Upper lobe of left lung (tissue), 6 donors: ENCODE data around the gene ANKRD17. TPM values are rescaled to one million over a fixed set of nuclear protein-coding genes. Genes with fewer than 3 reads are reported as not detected.

Source experiments
- ATAC-seq, 2 donors: fragments of 200-7000 bp; cut with Tn5 transposase; one replicate each; pipeline ENCODE4 v1.9.1; 2022; ENCODE audit warnings: mild to moderate bottlenecking in 2 of 2, moderate library complexity in 2 of 2; ENCODE audit not compliant: low FRiP score in 2 of 2
- DNase-seq, 2 donors: peaks; one replicate each; pipeline ENCODE4 v3.0.0-alpha.2; 2019 to 2020
- H3K27ac ChIP-seq, 4 donors: fragments of 200-600 bp; sonication (generic); one replicate each; pipeline ENCODE4 v1.5.1; 2016 to 2019
- H3K27me3 ChIP-seq, 4 donors: fragments of 200-600 bp; sonication (generic); one replicate each; pipeline ENCODE4 v1.5.1; 2017 to 2019
- H3K36me3 ChIP-seq, 4 donors: fragments of 200-600 bp; sonication (generic); one replicate each; pipeline ENCODE4 v1.5.1; 2016 to 2019
- H3K4me1 ChIP-seq, 4 donors: fragments of 200-600 bp; sonication (generic); one replicate each; pipeline ENCODE4 v1.5.1; 2018 to 2019
- H3K4me3 ChIP-seq, 4 donors: fragments of 200-600 bp; sonication (generic); one replicate each; pipeline ENCODE4 v1.5.1; 2017 to 2019; ENCODE audit warnings: mild to moderate bottlenecking in 2 of 4, moderate library complexity in 1 of 4
- H3K9me3 ChIP-seq, 4 donors: fragments of 200-600 bp; sonication (generic); one replicate each; pipeline ENCODE4 v1.5.1; 2018 to 2019
- CTCF ChIP-seq, 6 experiments: fragments of 450-650 bp in 4 of 6; fragments of 200-600 bp in 2 of 6; sonication (generic) in 2 of 6; IDR thresholded peaks; one replicate each; pipeline ENCODE4 v1.5.1; 2016 to 2019; ENCODE audit warnings: antibody characterized with exemption in 6 of 6
- EP300 ChIP-seq, 4 donors: sonication (generic); formaldehyde crosslinking; IDR thresholded peaks; one replicate each; pipeline ENCODE4 v1.5.1; 2017; ENCODE audit warnings: antibody characterized with exemption in 4 of 4, control low read depth in 2 of 4
- POLR2A ChIP-seq, 4 donors: fragments of 450-650 bp; IDR thresholded peaks; one replicate each; pipeline ENCODE4 v1.5.1; 2016 to 2017; ENCODE audit warnings: antibody characterized with exemption in 4 of 4, mild to moderate bottlenecking in 2 of 4
- POLR2AphosphoS5 ChIP-seq, 2 donors: sonication (generic); formaldehyde crosslinking; IDR thresholded peaks; one replicate each; pipeline ENCODE4 v1.5.1; 2017; ENCODE audit warnings: antibody characterized with exemption in 2 of 2
- WGBS, 2 donors: methylation state at CpG; one replicate each; pipeline ENCODE4 v1.1.5; 2017 to 2018; 5-methylcytosine and 5-hydroxymethylcytosine counted together
- total RNA-seq, 6 donors: library from RNA; depleted of rRNA in 4 of 6; stranded (reverse); fragments of >200 nt in 4 of 6; gene quantifications; one replicate each; pipeline versions ENCODE4 v1.1.0 to v1.2.1, GENCODE V29; 2016 to 2021
- donor health status: DM: no; HTN: no; CAD: no; lungs with moderate emphysema.
- donor health status: DM: no; HTN: yes; CAD: no; lungs with severe emphysema.

The ANKRD17 gene
- total RNA-seq, 6 donors from 2014 or later = 49.7 to 103 (median 61.2) TPM

- Histone ChIP-seq H3K27ac (no peak overlapping the region), H3K9me3 (no peaks in the 10 kb centered on the region), H3K4me1 (peaks cover 0 to 13% (median 5%) of the 10 kb centered on the region in 4 donors), H3K36me3 (no peaks in the 10 kb centered on the region), H3K4me3 (no peak overlapping the region), H3K27me3 (no peaks in the 10 kb centered on the region)
- no peak for ATAC-seq
- WGBS, 2 donors = 85 to 88% methylated on average over 2 of the region's 2 CpGs
- no peak for DNase-seq
- TF ChIP-seq CTCF (IDR thresholded peaks at IDR 0.05) (no peak), POLR2AphosphoS5 (IDR thresholded peaks at IDR 0.05) (no peak), POLR2A (IDR thresholded peaks at IDR 0.05) (no peak), EP300 (IDR thresholded peaks at IDR 0.05) (no peak)
These were observed 65.4 kb downstream of the ANKRD17 start for GRCh38 chr4:73193155-73193554.

GRCh38 chr4:73189274-73189810 is 69.3 kb downstream of the ANKRD17 start:
- Histone ChIP-seq H3K4me3 (no peak overlapping the region), H3K36me3 (peaks cover 0 to 3% (median 0%) of the 10 kb centered on the region in 4 donors), H3K27ac (no peak overlapping the region), H3K9me3 (no peaks in the 10 kb centered on the region), H3K4me1 (peaks cover 0 to 16% (median 3%) of the 10 kb centered on the region in 4 donors), H3K27me3 (no peaks in the 10 kb centered on the region)
- DNase-seq (no peak), ATAC-seq (no peak)
- 96% methylated on average over 9 of the region's 9 CpGs for WGBS, 2 donors
- TF ChIP-seq CTCF (IDR thresholded peaks at IDR 0.05) = no peak
- TF ChIP-seq POLR2A (IDR thresholded peaks at IDR 0.05) = no peak
- no peak for TF ChIP-seq EP300 (IDR thresholded peaks at IDR 0.05)
- no peak for TF ChIP-seq POLR2AphosphoS5 (IDR thresholded peaks at IDR 0.05)

GRCh38 chr4:73187325-73187724 is 71.3 kb downstream of the ANKRD17 start:
- no peak for DNase-seq
- Histone ChIP-seq H3K4me1 (peaks cover 0 to 12% (median 3%) of the 10 kb centered on the region in 4 donors), H3K27ac (peak overlapping the region in 2 of 4 donors; percentile 11 to 51), H3K4me3 (no peak overlapping the region), H3K9me3 (no peaks in the 10 kb centered on the region), H3K36me3 (peaks cover 0 to 3% (median 0%) of the 10 kb centered on the region in 4 donors), H3K27me3 (no peaks in the 10 kb centered on the region)
- 46 to 59% methylated on average over 4 of the region's 4 CpGs for WGBS, 2 donors
- no peak for ATAC-seq
- TF ChIP-seq POLR2A (IDR thresholded peaks at IDR 0.05) (no peak), POLR2AphosphoS5 (IDR thresholded peaks at IDR 0.05) (no peak), EP300 (IDR thresholded peaks at IDR 0.05) (no peak), CTCF (IDR thresholded peaks at IDR 0.05) (no peak)

GRCh38 chr4:73185903-73186302 is 72.7 kb downstream of the ANKRD17 start:
- no peak for DNase-seq
- no peak for TF ChIP-seq POLR2AphosphoS5 (IDR thresholded peaks at IDR 0.05)
- no peak for TF ChIP-seq EP300 (IDR thresholded peaks at IDR 0.05)
- TF ChIP-seq POLR2A (IDR thresholded peaks at IDR 0.05) = no peak
- no peak for TF ChIP-seq CTCF (IDR thresholded peaks at IDR 0.05)
- no peak overlapping the region for H3K27ac ChIP-seq
- peaks cover 0 to 12% (median 3%) of the 10 kb centered on the region in 4 donors for H3K4me1 ChIP-seq
- no peak overlapping the region for H3K4me3 ChIP-seq
- H3K9me3 ChIP-seq = no peaks in the 10 kb centered on the region
- peaks cover 0 to 3% (median 0%) of the 10 kb centered on the region in 4 donors for H3K36me3 ChIP-seq
- H3K27me3 ChIP-seq = no peaks in the 10 kb centered on the region
- ATAC-seq = no peak

GRCh38 chr4:73181231-73181630 is 77.4 kb downstream of the ANKRD17 start:
- Histone ChIP-seq H3K9me3 (no peaks in the 10 kb centered on the region), H3K27me3 (no peaks in the 10 kb centered on the region), H3K4me1 (no peaks in the 10 kb centered on the region), H3K36me3 (peaks cover 0 to 7% (median 0%) of the 10 kb centered on the region in 4 donors), H3K27ac (no peak overlapping the region), H3K4me3 (no peak overlapping the region)
- no peak for ATAC-seq
- TF ChIP-seq EP300 (IDR thresholded peaks at IDR 0.05) = no peak
- no peak for TF ChIP-seq POLR2A (IDR thresholded peaks at IDR 0.05)
- TF ChIP-seq POLR2AphosphoS5 (IDR thresholded peaks at IDR 0.05) = no peak
- no peak for TF ChIP-seq CTCF (IDR thresholded peaks at IDR 0.05)
- no peak for DNase-seq
- 76 to 85% methylated on average over 3 of the region's 3 CpGs for WGBS, 2 donors
